Chondrocyte (in vitro differentiated cells): ENCODE data around the gene FOXP1. TPM values are rescaled to one million over a fixed set of nuclear protein-coding genes. Genes with fewer than 3 reads are reported as not detected.

Source experiments
- DNase-seq: peaks from one replicate; pipeline ENCODE4 v3.0.0; 2021; ENCODE audit warnings: mixed read lengths, low spot score
- H3K27ac Mint-ChIP-seq: one replicate; pipeline ENCODE4 v1.8.0; 2021; ENCODE audit warnings: mild to moderate bottlenecking, moderate library complexity, mixed read lengths; ENCODE audit not compliant: unreplicated experiment
- H3K27me3 Mint-ChIP-seq: 2 replicates; pipeline ENCODE4 v1.8.0; 2021; ENCODE audit warnings: low read depth, mixed read lengths
- H3K36me3 Mint-ChIP-seq: 2 replicates; pipeline ENCODE4 v1.8.0; 2021; ENCODE audit warnings: low read depth, mixed read lengths
- H3K4me1 Mint-ChIP-seq: 2 replicates; pipeline ENCODE4 v1.8.0; 2021; ENCODE audit warnings: low read depth, mild to moderate bottlenecking, mixed read lengths
- H3K4me3 Mint-ChIP-seq: one replicate; pipeline ENCODE4 v1.8.0; 2021; ENCODE audit warnings: mild to moderate bottlenecking, moderate library complexity, mixed read lengths; ENCODE audit not compliant: unreplicated experiment
- H3K9me3 Mint-ChIP-seq: 2 replicates; pipeline ENCODE4 v1.8.0; 2021; ENCODE audit warnings: low read depth, mixed read lengths
- total RNA-seq: library from RNA; stranded (reverse); gene quantifications from 3 replicates; pipeline ENCODE4 v1.2.1, GENCODE V29; 2021
- TF ChIP-seq, protein P1 (sequence below): fragments of 200-600 bp; sonication (generic); IDR thresholded peaks from 2 replicates; pipeline ENCODE4 v1.5.0; 2021; ENCODE audit warnings: antibody characterized with exemption, mild to moderate bottlenecking, moderate library complexity

The FOXP1 gene
- total RNA-seq, 1 donor from 2014 or later = 206 TPM

DNA sequence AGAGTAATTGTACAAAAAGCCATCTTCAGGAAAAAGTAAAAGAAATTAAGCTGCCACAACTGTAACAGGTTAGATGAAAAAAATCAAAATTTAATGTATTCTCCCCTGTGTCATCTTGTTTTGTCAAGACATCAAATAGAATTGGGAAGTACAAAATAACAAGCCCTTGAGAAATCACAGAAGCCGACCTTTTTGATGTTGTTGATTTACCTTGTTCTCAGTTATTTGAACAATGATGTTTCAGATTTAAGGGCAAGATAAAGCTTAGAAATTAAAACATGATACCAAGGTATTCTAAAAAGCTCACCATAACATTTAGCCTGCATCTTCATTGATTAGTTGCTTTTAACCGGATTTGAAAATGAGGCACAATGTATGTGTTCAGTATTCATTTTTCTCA is 523.0 kb downstream of the FOXP1 start:
- no peak for DNase-seq
- Mint-ChIP-seq H3K4me1 (peaks cover 72% of the 10 kb centered on the region), H3K27ac (no peak overlapping the region), H3K9me3 (no peaks in the 10 kb centered on the region), H3K36me3 (no peaks in the 10 kb centered on the region), H3K27me3 (no peaks in the 10 kb centered on the region), H3K4me3 (no peak overlapping the region)
- TF ChIP-seq, protein P1, sequence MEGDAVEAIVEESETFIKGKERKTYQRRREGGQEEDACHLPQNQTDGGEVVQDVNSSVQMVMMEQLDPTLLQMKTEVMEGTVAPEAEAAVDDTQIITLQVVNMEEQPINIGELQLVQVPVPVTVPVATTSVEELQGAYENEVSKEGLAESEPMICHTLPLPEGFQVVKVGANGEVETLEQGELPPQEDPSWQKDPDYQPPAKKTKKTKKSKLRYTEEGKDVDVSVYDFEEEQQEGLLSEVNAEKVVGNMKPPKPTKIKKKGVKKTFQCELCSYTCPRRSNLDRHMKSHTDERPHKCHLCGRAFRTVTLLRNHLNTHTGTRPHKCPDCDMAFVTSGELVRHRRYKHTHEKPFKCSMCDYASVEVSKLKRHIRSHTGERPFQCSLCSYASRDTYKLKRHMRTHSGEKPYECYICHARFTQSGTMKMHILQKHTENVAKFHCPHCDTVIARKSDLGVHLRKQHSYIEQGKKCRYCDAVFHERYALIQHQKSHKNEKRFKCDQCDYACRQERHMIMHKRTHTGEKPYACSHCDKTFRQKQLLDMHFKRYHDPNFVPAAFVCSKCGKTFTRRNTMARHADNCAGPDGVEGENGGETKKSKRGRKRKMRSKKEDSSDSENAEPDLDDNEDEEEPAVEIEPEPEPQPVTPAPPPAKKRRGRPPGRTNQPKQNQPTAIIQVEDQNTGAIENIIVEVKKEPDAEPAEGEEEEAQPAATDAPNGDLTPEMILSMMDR = no peak

DNA sequence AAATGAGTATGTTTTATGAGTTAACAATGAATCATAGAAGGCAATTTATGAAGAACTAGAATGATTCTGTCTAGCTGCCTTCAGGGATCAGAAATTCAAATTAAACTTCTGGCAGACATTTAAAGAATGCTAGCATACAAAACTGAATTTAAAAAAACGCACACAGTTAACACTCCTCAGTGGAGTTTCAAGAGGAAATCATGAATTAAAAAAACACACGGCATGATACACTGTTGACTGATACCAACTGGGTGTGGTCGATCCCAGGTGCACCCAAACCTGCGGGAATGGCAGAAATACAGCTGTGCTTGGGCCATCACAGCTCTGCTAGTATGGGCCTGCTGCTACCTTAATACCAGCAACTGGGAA is 526.0 kb downstream of the FOXP1 start:
- H3K36me3 Mint-ChIP-seq = peaks cover 13% of the 10 kb centered on the region
- DNase-seq = no peak
- no peaks in the 10 kb centered on the region for H3K9me3 Mint-ChIP-seq
- peak overlapping the region; percentile 80 for H3K27ac Mint-ChIP-seq
- TF ChIP-seq, protein P1 = no peak
- H3K4me1 Mint-ChIP-seq = peaks cover 100% of the 10 kb centered on the region
- H3K27me3 Mint-ChIP-seq = no peaks in the 10 kb centered on the region
- H3K4me3 Mint-ChIP-seq = peak overlapping the region; percentile 52

DNA sequence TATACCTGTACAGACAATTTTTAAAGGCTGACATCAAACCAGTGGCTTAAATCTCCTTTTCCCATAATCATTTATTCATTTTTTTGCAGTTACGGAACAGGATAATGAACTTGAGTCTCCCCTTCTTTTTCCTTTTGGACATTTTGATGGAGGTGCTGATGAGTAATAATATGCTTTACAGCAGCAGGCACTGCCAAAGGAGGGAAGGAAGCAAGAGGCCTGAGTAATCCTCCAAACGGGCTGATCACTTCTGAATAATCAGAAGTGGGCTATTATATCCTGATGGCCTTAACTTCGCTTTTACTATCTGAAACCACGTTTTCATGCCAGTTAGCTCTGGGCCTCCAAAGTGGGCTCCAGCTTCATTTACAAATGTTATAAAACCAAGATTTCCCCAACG is 527.2 kb downstream of the FOXP1 start:
- no peak for DNase-seq
- Mint-ChIP-seq H3K4me3 (no peak overlapping the region), H3K9me3 (no peaks in the 10 kb centered on the region), H3K36me3 (peaks cover 21% of the 10 kb centered on the region), H3K4me1 (peaks cover 100% of the 10 kb centered on the region), H3K27ac (peak overlapping the region; percentile 82), H3K27me3 (no peaks in the 10 kb centered on the region)
- TF ChIP-seq, protein P1 = no peak

DNA sequence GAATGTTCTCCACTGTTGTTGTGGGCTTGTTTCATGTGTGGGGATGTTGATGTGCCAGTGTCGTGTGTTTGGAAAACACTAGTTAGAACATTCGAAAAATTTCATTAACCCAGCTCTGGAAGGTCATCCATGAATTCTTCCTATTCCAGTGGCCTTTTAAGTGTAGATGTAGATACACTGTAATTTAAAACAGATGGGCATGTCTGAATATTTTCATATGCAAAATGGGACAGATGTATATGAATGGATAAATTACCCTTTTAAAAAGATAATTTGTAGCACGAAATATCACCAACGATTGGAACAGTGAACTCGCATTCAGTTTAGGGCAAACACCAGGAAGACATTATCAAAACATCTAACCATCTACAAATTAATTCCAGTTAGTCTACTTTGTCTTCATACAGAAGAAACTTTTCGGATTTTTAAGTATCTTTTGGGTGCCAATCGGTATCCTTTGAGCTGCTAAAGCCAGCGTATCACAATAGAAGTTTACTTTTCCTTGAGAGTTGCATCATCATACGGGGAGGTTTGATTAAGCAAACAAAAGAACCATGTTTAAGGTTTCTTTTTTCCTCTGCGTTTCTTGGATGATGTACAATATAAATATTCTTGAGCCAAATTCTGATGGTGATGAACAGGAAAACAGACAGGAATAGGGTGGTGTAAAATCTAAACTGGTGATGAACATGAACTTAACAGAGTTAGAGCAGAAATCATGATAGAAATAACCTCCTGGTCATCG is 528.1 kb downstream of the FOXP1 start:
- no peaks in the 10 kb centered on the region for H3K27me3 Mint-ChIP-seq

DNA sequence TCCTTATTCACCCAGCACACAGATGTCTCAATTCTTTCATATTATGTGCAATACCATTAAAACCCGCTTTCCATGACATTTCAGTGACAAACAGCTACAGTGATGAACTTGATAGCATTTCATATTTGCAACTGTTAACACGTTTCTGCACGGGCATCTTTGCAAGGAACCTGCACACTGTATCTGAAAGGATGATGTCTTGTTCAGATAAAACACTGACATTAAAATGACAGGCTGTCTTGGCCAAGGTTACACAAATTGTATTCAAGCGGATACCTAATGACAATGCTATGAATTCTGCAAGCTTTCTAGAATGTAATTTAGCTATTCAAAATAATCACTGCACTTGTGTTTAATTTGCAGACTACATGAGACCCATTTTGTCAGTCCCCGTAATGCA is 529.2 kb downstream of the FOXP1 start:
- Mint-ChIP-seq H3K36me3 (peaks cover 33% of the 10 kb centered on the region), H3K4me1 (peaks cover 100% of the 10 kb centered on the region), H3K27me3 (no peaks in the 10 kb centered on the region), H3K27ac (peak overlapping the region; percentile 82), H3K4me3 (no peak overlapping the region), H3K9me3 (no peaks in the 10 kb centered on the region)
- no peak for DNase-seq
- TF ChIP-seq, protein P1 = no peak

More for the DNA sequence above, 528.1 kb downstream of the FOXP1 start:
- TF ChIP-seq, protein P1 = no peak
- DNase-seq = no peak
- Mint-ChIP-seq H3K4me1 (peaks cover 100% of the 10 kb centered on the region), H3K27ac (peak overlapping the region; percentile 82), H3K9me3 (no peaks in the 10 kb centered on the region), H3K36me3 (peaks cover 30% of the 10 kb centered on the region), H3K4me3 (peak overlapping the region; percentile 20)
